ENCODE data around the gene CEACAM21.

The CEACAM21 gene

DNA sequence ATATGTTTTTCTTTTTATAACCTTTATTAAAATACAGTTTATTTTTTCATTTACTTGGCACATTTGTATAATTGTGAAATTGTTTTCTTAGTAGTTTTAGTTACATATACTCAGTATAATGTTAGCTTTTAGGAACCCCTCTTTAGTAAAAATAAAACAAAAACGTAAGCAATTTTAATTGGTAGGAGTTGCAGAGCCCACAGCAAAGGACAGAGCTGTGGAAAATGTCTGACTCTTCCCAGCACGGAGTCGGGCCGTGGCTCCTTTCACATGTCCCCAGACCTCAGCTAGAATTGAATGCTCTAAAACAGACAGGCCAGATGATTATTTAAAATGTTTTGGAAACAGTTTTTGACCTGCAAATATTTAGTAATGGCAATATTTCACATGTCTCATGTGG, 27.9 kb upstream of the CEACAM21 start:
- DNase-seq (ENCODE audit: low read depth) = no peak
- H3K4me3 ChIP-seq (ENCODE audit: low read length) = no peak overlapping the region
- TF ChIP-seq, protein P1, sequence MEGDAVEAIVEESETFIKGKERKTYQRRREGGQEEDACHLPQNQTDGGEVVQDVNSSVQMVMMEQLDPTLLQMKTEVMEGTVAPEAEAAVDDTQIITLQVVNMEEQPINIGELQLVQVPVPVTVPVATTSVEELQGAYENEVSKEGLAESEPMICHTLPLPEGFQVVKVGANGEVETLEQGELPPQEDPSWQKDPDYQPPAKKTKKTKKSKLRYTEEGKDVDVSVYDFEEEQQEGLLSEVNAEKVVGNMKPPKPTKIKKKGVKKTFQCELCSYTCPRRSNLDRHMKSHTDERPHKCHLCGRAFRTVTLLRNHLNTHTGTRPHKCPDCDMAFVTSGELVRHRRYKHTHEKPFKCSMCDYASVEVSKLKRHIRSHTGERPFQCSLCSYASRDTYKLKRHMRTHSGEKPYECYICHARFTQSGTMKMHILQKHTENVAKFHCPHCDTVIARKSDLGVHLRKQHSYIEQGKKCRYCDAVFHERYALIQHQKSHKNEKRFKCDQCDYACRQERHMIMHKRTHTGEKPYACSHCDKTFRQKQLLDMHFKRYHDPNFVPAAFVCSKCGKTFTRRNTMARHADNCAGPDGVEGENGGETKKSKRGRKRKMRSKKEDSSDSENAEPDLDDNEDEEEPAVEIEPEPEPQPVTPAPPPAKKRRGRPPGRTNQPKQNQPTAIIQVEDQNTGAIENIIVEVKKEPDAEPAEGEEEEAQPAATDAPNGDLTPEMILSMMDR (conservative IDR thresholded peaks at IDR 0.05; ENCODE audit: low read length) = no peak

DNA sequence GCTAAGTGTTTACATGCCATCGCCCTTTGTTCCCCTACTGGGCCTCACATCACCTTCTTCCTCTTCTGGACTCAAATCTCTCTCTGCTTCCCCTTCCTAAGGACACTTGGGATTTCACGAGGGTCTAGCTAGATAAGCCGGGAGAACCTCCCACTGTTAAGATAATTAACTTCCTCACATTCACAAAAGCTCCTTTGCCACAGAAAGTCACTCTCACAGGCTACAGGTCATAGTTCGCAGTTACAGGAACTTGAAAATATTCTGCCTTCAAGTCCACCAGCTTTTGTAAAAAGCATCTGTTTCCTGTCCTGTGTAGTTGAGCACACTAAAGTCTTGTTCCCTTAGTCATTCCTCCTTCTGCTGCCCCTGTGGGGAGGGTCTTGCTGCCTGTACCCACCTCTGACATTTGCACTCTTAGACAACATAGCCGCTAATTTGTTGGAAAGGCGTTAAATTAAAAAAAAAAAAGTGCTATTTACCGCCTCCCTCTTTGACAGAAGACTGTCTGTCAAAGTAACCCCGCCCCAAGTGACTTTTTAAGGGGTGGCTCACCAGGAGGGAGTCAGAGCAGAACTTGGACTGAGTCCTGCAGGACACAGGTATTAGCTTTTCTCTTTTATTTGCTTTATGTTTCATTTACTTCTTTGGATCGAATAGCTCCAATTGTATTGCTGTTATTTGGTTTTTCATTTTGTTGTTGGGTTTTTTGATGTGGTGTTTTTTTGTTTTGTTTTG, 26.8 kb upstream of the CEACAM21 start:
- DNase-seq (ENCODE audit: low read depth) = no peak
- TF ChIP-seq, protein P1 (conservative IDR thresholded peaks at IDR 0.05; ENCODE audit: low read length) = no peak
- no peak overlapping the region for H3K4me3 ChIP-seq (ENCODE audit: low read length)

DNA sequence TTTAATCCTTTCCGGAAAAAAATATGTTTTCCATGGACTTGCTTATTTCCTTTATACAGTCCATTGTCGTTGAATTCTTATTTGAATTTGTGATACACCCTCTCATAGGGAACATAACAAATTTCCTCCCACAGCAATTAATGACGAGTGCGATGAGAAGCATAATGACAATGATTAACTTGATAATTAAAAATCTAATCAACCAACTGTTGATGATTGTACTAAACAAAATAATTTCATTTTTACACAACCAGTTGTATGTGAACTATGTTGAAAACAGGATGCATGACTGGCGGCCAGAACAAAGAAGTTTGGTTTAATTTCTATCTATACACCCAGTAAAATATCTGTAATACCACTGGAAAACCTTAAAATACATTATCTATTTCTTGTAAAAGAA, 26.1 kb upstream of the CEACAM21 start:
- DNase-seq (ENCODE audit: low read depth) = no peak
- no peak overlapping the region for H3K4me3 ChIP-seq (ENCODE audit: low read length)
- TF ChIP-seq, protein P1 (conservative IDR thresholded peaks at IDR 0.05; ENCODE audit: low read length) = no peak

DNA sequence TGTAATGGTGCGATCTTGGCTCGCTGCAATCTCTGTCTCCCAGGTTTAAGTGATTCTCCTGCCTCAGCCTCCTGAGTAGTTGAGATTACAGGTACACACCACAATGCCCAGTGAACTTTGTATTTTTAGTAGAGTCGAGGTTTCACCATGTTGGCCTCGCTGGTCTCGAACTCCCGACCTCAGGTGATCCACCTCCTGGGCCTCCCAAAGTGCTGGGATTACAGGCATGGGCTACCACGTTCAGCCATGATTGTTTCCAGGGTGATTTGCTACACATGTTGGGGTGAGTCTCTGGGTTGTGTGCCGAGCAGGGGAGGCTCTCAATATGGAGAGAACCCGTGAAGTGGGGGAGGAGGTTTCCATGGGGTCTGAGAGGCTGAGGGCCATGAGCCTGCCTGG, 24.8 kb upstream of the CEACAM21 start:
- no peak for DNase-seq (ENCODE audit: low read depth)
- TF ChIP-seq, protein P1 (conservative IDR thresholded peaks at IDR 0.05; ENCODE audit: low read length) = no peak
- no peak overlapping the region for H3K4me3 ChIP-seq (ENCODE audit: low read length)

DNA sequence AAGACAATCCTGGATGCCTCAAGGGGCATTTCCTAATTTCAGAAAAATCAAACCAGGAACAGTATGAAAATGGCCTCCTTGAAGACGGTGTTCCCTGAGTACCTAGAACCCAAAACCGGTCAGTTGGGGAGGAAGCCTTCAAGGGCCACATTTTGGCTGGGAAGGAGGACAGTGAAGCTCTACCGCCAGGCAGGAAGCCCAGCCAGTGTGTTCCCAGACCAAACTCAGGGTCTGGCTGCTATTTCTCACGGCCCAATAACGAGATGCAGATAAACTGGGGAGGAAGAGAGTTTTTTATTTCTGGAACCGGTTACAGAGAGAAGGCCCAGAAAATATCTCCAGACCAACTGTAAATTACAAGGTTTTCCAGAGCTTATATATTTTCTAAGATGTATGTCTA, 24.3 kb upstream of the CEACAM21 start:
- no peak for DNase-seq (ENCODE audit: low read depth)
- no peak overlapping the region for H3K4me3 ChIP-seq (ENCODE audit: low read length)
- TF ChIP-seq, protein P1 (conservative IDR thresholded peaks at IDR 0.05; ENCODE audit: low read length) = no peak

DNA sequence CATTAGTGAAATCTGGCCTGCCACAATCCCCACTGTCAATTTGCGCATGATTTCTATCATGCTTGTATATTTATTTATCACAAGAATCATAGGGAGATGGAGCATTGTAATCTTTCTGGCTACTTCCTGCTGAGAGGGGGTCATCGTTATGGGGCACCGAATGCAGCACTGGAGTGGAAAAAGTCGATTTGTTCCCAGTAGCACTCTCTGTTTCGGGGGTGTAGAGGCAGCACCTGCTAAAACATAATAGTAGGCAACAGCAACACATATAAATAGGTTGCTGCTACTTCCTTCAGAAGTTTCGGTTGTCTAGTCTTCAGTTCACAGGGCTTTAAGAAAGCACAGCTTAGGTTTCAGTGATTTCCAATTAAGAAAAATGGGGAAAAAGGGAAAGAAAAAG, 23.4 kb upstream of the CEACAM21 start:
- H3K4me3 ChIP-seq (ENCODE audit: low read length) = no peak overlapping the region
- TF ChIP-seq, protein P1 (conservative IDR thresholded peaks at IDR 0.05; ENCODE audit: low read length) = no peak
- no peak for DNase-seq (ENCODE audit: low read depth)

DNA sequence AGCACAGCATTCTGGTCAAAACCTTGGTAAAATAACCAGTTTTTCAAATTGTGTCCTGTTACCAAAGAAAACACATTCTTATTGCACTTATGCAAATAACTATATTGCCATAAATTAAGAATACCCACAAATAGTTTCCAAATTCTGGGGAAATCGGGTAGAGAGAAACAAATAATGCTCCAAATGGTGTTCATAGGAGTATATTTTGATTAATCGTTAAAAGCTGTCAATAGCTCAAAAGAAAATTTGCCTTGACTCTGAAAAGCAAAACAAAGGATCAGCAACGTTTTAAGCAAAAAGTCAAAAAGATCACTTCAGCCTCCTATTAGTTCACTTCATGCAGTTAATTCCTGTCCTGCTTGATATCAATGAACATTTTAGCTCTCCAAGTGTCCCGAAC, 22.2 kb upstream of the CEACAM21 start:
- TF ChIP-seq, protein P1 (conservative IDR thresholded peaks at IDR 0.05; ENCODE audit: low read length) = no peak
- no peak overlapping the region for H3K4me3 ChIP-seq (ENCODE audit: low read length)
- DNase-seq (ENCODE audit: low read depth) = no peak

Measured in AG10803 (cell line).